HepG2 (cell line): ENCODE data around the gene ZMIZ1. TPM values are rescaled to one million over a fixed set of nuclear protein-coding genes. Genes with fewer than 3 reads are reported as not detected.

ENCODE experiments used
- ATAC-seq: fragments of 200-7000 bp; cut with Tn5 transposase; 3 replicates; pipeline ENCODE4 v1.9.1; 2020; ENCODE audit warnings: mild to moderate bottlenecking, moderate library complexity
- BruUV-seq: library from RNA; stranded (reverse); fragments of 400-500 nt; replicated peaks from 2 replicates; lab custom pipeline; 2021; lab: Mats Ljungman, UMichigan
- CTCF ChIA-PET: fragments of 300-600 bp; formaldehyde crosslinking; extraction: SDS; loops from one replicate; lab custom pipeline; 2021; ENCODE audit warnings: low total read pairs, inconsistent platforms, low intra/inter-chr PET ratio; lab: Yijun Ruan, JAX
- POLR2A ChIA-PET: fragments of 350-600 bp; sonication (Branson Sonifier 250); formaldehyde crosslinking; loops from one replicate; lab custom pipeline; 2020; ENCODE audit warnings: antibody characterized with exemption, inconsistent platforms; lab: Yijun Ruan, JAX
- DNase-seq: peaks from one replicate; pipeline ENCODE4 v3.0.0-alpha.2; 2015; ENCODE audit warnings: low spot score
- FAIRE-seq: peaks from 3 replicates; lab custom pipeline; 2011; peaks lifted over from hg19 to GRCh38; lab: Jason Lieb, UNC
- H2AFZ ChIP-seq: one replicate; pipeline ENCODE4 v1.6.1; 2011; ENCODE audit warnings: low read length, inconsistent platforms
- H3K27ac ChIP-seq: fragments of 300-600 bp; 3 replicates; pipeline ENCODE4 v1.8.0; 2011; ENCODE audit warnings: mixed run types, mild to moderate bottlenecking, mixed read lengths, low read length, inconsistent platforms; ENCODE audit not compliant: insufficient read depth; ENCODE audit errors: extremely low read length
- H3K27me3 ChIP-seq, 2 experiments: fragments of 200-600 bp in 1 of 2; 2 replicates in 1 of 2; 3 replicates in 1 of 2; pipeline versions ENCODE4 v1.6.0 to v1.8.0; 2011; ENCODE audit warnings: low read length in 2 of 2, mild to moderate bottlenecking in 2 of 2, moderate library complexity in 2 of 2, inconsistent platforms in 1 of 2; ENCODE audit not compliant: insufficient read depth in 2 of 2, control insufficient read depth in 1 of 2
- H3K36me3 ChIP-seq, 2 experiments: fragments of 200-600 bp in 1 of 2; replicated peaks in 1 of 2; 2 replicates in 1 of 2; 3 replicates in 1 of 2; pipeline versions ENCODE4 v1.5.1 to v1.8.0; 2011; ENCODE audit warnings: low read length in 2 of 2, inconsistent platforms in 1 of 2; ENCODE audit not compliant: insufficient read depth in 2 of 2, control insufficient read depth in 1 of 2
- H3K4me1 ChIP-seq: 2 replicates; pipeline ENCODE4 v1.5.1; 2012; ENCODE audit warnings: low read length, inconsistent platforms; ENCODE audit not compliant: insufficient read depth
- H3K4me2 ChIP-seq: 2 replicates; pipeline ENCODE4 v1.6.0; 2011; ENCODE audit warnings: low read depth, low read length, inconsistent platforms
- H3K4me3 ChIP-seq, 3 experiments: fragments of 200-600 bp in 1 of 3; sonication (generic), shearing (Covaris generic) in 1 of 3; replicated peaks in 1 of 3; 2 replicates each; pipeline ENCODE4 v1.5.1; 2011 to 2016; ENCODE audit warnings: low read length in 3 of 3, inconsistent platforms in 2 of 3, low read depth in 2 of 3, mild to moderate bottlenecking in 2 of 3, control low read depth in 1 of 3, mixed read lengths in 1 of 3; ENCODE audit not compliant: insufficient read depth in 1 of 3
- H3K79me2 ChIP-seq: one replicate; pipeline ENCODE4 v1.6.1; 2011; ENCODE audit warnings: low read length, inconsistent platforms; ENCODE audit not compliant: insufficient read depth
- H3K9ac ChIP-seq: 2 replicates; pipeline ENCODE4 v1.6.0; 2011; ENCODE audit warnings: mild to moderate bottlenecking, low read depth, low read length, inconsistent platforms; ENCODE audit not compliant: insufficient read depth
- H3K9me3 ChIP-seq: 2 replicates; pipeline ENCODE4 v1.5.1; 2012; ENCODE audit warnings: mild to moderate bottlenecking, low read length
- H4K20me1 ChIP-seq: 2 replicates; pipeline ENCODE4 v1.6.0; 2011; ENCODE audit warnings: inconsistent platforms, mild to moderate bottlenecking, low read length, moderate library complexity; ENCODE audit not compliant: insufficient read depth
- AKAP8 ChIP-seq: sonication (generic); formaldehyde crosslinking; IDR thresholded peaks from 2 replicates; pipeline ENCODE4 v1.5.1; 2020; ENCODE audit warnings: mild to moderate bottlenecking, missing genetic modification reagents
- SIN3B ChIP-seq: fragments of 150-350 bp; IDR thresholded peaks from 2 replicates; pipeline ENCODE4 v1.6.1; 2014; ENCODE audit warnings: low read length
- XRCC5 ChIP-seq: fragments of 200-400 bp; formaldehyde crosslinking; optimal IDR thresholded peaks from 2 replicates; pipeline ENCODE3; 2017; ENCODE audit warnings: mild to moderate bottlenecking, low read length
- ZBTB42 ChIP-seq: sonication (generic); formaldehyde crosslinking; IDR thresholded peaks from 2 replicates; pipeline ENCODE4 v1.5.0; 2020; ENCODE audit warnings: mild to moderate bottlenecking, missing genetic modification reagents
- ZFP82 ChIP-seq: sonication (generic); formaldehyde crosslinking; IDR thresholded peaks from 2 replicates; pipeline ENCODE4 v1.5.1; 2020; ENCODE audit warnings: mild to moderate bottlenecking, missing genetic modification reagents, borderline replicate concordance
- ZNF121 ChIP-seq: sonication (generic); formaldehyde crosslinking; IDR thresholded peaks from 2 replicates; pipeline ENCODE4 v1.5.0; 2020; ENCODE audit warnings: mild to moderate bottlenecking, missing genetic modification reagents
- ZNF205 ChIP-seq: IDR thresholded peaks from 2 replicates; pipeline ENCODE4 v1.6.1; 2018; ENCODE audit warnings: missing biosample characterization, missing genetic modification reagents
- ZNF282 ChIP-seq: fragments of 450-650 bp; IDR thresholded peaks from 2 replicates; pipeline ENCODE4 v1.6.1; 2018; ENCODE audit not compliant: partially characterized antibody
- ZNF780A ChIP-seq: sonication (generic); formaldehyde crosslinking; IDR thresholded peaks from 2 replicates; pipeline ENCODE4 v1.8.0; 2022; ENCODE audit warnings: mild to moderate bottlenecking, missing genetic modification reagents, moderate library complexity
- WGBS: methylation state at CpG from one replicate; pipeline ENCODE4 v1.1.6; 2017; ENCODE audit warnings: low lambda C conversion rate; 5-methylcytosine and 5-hydroxymethylcytosine counted together
- in situ Hi-C: cut with HindIII; loops from 2 replicates; pipeline ENCODE4 v1.10.0; 2017; ENCODE audit warnings: low pct_unique_long_range_greater_than_20kb; ENCODE audit not compliant: extremely low pct_ligation_motif_present
- intact Hi-C: fragments of 100-400 bp; cut with micrococcal nuclease; formaldehyde crosslinking; loops from one replicate; pipeline ENCODE4 v1.10.0; 2022; ENCODE audit not compliant: unreplicated experiment
- polyA plus RNA-seq, 8 experiments: library from polyadenylated mRNA; depleted of rRNA in 3 of 8; stranded (reverse) in 7 of 8; unstranded in 1 of 8; fragments of >200 nt; fragmentation: Illumina TruSeq in 4 of 8; extraction: Trizol in 4 of 8; gene quantifications; 2 replicates each; pipeline versions ENCODE4 v1.2.1 to v1.2.3, GENCODE V29; 2011 to 2016; ENCODE audit warnings: low read depth in 4 of 8, missing spikeins in 1 of 8, mixed read lengths in 1 of 8; ENCODE audit not compliant: insufficient read depth in 1 of 8
- total RNA-seq, 5 experiments: library from RNA; depleted of rRNA; stranded (reverse); fragments of >200 nt; fragmentation: Illumina TruSeq; extraction: Trizol; gene quantifications; 2 replicates each; pipeline ENCODE4 v1.2.3, GENCODE V29; 2016; ENCODE audit warnings: low read depth in 1 of 5
- TF ChIP-seq, protein P1 (sequence below), 2 experiments: sonication (generic) in 1 of 2; formaldehyde crosslinking in 1 of 2; IDR thresholded peaks; 2 replicates each; pipeline versions ENCODE4 v1.4.0 to v1.6.1; 2018 to 2020; ENCODE audit warnings: missing genetic modification reagents in 2 of 2, borderline replicate concordance in 1 of 2, low read depth in 1 of 2, mild to moderate bottlenecking in 1 of 2, missing biosample characterization in 1 of 2
- TF ChIP-seq, protein P2 (sequence below): sonication (generic); formaldehyde crosslinking; IDR thresholded peaks from 2 replicates; pipeline ENCODE4 v1.8.0; 2022; ENCODE audit warnings: mild to moderate bottlenecking, missing genetic modification reagents, borderline replicate concordance
- TF ChIP-seq, protein P3 (sequence below), 2 experiments: sonication (generic) in 1 of 2; formaldehyde crosslinking in 1 of 2; IDR thresholded peaks; 2 replicates each; pipeline versions ENCODE4 v1.4.0 to v1.6.1; 2016 to 2020; ENCODE audit warnings: borderline replicate concordance in 1 of 2, low read depth in 1 of 2, mild to moderate bottlenecking in 1 of 2, missing genetic modification reagents in 1 of 2

ZMIZ1 gene
- total and polyA plus RNA-seq, 2 of the 13 experiments (the other 11 are each of a cell fraction or from before 2014, with no cell fraction given): 5.3 to 10.2 TPM

DNA sequence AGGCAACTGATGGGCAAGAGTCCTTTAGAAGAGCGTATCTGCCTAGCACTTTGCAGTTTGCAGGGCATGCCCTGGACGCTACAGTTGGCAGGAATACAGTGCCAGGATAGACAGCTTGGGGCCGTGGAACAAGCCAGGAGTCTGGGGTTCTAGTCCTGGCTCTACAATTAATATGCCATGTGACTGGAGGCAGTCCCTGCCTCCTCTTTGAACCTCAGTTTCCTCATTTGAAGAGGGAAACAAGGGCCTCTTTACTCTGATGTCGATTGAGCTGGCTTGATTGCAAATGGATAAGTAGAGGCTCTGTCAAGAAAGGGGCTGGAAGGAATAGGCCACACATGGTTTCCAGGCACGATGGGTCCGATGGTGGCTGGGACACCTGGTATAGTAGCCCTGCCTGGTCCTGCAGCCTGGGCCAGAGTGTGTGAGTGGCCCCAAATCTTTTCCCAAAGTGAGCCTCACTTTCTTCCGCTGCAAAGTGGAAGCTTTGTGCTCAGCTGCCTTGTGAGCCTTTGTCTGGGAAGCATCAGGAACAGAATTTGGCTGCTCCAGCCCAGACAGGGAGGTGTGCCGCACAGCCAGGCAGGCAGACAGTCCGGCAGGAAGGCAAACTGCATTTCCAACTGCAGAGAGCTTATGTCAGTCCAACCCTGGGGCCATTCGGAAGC, 167.1 kb downstream of the ZMIZ1 start:
- H3K27me3 ChIP-seq: no peaks in the 10 kb centered on the region
- no peak overlapping the region for H3K27ac ChIP-seq
- intact Hi-C loops (no loop called here), in situ Hi-C loops (no loop called here)
- BruUV-seq: no TSS peak
- no peak for FAIRE-seq
- TF ChIP-seq ZBTB42 (CRISPR knock-in tag): no peak
- TF ChIP-seq ZNF780A (CRISPR knock-in tag): no peak
- TF ChIP-seq AKAP8 (CRISPR knock-in tag): no peak
- TF ChIP-seq, protein P1, sequence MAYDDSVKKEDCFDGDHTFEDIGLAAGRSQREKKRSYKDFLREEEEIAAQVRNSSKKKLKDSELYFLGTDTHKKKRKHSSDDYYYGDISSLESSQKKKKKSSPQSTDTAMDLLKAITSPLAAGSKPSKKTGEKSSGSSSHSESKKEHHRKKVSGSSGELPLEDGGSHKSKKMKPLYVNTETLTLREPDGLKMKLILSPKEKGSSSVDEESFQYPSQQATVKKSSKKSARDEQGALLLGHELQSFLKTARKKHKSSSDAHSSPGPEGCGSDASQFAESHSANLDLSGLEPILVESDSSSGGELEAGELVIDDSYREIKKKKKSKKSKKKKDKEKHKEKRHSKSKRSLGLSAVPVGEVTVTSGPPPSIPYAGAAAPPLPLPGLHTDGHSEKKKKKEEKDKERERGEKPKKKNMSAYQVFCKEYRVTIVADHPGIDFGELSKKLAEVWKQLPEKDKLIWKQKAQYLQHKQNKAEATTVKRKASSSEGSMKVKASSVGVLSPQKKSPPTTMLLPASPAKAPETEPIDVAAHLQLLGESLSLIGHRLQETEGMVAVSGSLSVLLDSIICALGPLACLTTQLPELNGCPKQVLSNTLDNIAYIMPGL (CRISPR knock-in tag; IDR thresholded peaks at IDR 0.05; ENCODE audit: borderline replicate concordance in 1 of 2, low read depth in 1 of 2): no peak
- TF ChIP-seq ZFP82 (CRISPR knock-in tag): no peak
- no peak for TF ChIP-seq ZNF282
- no peak for TF ChIP-seq XRCC5
- TF ChIP-seq, protein P2, sequence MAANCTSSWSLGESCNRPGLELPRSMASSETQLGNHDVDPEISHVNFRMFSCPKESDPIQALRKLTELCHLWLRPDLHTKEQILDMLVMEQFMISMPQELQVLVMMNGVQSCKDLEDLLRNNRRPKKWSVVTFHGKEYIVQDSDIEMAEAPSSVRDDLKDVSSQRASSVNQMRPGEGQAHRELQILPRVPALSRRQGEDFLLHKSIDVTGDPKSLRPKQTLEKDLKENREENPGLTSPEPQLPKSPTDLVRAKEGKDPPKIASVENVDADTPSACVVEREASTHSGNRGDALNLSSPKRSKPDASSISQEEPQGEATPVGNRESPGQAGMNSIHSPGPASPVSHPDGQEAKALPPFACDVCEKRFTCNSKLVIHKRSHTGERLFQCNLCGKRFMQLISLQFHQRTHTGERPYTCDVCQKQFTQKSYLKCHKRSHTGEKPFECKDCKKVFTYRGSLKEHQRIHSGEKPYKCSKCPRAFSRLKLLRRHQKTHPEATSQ (CRISPR knock-in tag): no peak
- TF ChIP-seq, protein P3, sequence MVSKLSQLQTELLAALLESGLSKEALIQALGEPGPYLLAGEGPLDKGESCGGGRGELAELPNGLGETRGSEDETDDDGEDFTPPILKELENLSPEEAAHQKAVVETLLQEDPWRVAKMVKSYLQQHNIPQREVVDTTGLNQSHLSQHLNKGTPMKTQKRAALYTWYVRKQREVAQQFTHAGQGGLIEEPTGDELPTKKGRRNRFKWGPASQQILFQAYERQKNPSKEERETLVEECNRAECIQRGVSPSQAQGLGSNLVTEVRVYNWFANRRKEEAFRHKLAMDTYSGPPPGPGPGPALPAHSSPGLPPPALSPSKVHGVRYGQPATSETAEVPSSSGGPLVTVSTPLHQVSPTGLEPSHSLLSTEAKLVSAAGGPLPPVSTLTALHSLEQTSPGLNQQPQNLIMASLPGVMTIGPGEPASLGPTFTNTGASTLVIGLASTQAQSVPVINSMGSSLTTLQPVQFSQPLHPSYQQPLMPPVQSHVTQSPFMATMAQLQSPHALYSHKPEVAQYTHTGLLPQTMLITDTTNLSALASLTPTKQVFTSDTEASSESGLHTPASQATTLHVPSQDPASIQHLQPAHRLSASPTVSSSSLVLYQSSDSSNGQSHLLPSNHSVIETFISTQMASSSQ (IDR thresholded peaks at IDR 0.05; ENCODE audit: low read depth): no peak
- TF ChIP-seq, protein P3 (CRISPR knock-in tag; IDR thresholded peaks at IDR 0.05; ENCODE audit: borderline replicate concordance): no peak
- no peak for TF ChIP-seq ZNF121
- no peak for TF ChIP-seq ZNF205
- no peak for TF ChIP-seq SIN3B
- peaks cover 16% of the 10 kb centered on the region; the same call in 1 of the 2 replicates for H4K20me1 ChIP-seq
- no peak overlapping the region for H2AFZ ChIP-seq
- H3K36me3 ChIP-seq: peaks cover 29 to 77% of the 10 kb centered on the region in 2 experiments
- no peaks in the 10 kb centered on the region for H3K4me1 ChIP-seq
- 75% methylated on average over 5 of the region's 10 CpGs for WGBS
- ChIA-PET POLR2A (no interaction called here), CTCF (no interaction called here)
- no peak overlapping the region for H3K4me3 ChIP-seq
- no peak for DNase-seq
- no peak overlapping the region for H3K4me2 ChIP-seq
- H3K9me3 ChIP-seq: no peaks in the 10 kb centered on the region
- ATAC-seq: no peak
- H3K79me2 ChIP-seq: no peaks in the 10 kb centered on the region
- no peak overlapping the region for H3K9ac ChIP-seq
